NT2/D1 (cell line): ENCODE data around the gene SINHCAF.

Experiments used
- SUZ12 ChIP-seq: IDR thresholded peaks from 2 replicates; pipeline ENCODE4 v1.6.1; 2011; ENCODE audit not compliant: insufficient read length, insufficient read depth; ENCODE audit errors: extremely low read depth
- YY1 ChIP-seq: IDR thresholded peaks from 2 replicates; pipeline ENCODE4 v1.6.1; 2011; ENCODE audit not compliant: insufficient read length, insufficient read depth
- ZNF274 ChIP-seq: IDR thresholded peaks from 2 replicates; pipeline ENCODE4 v1.6.1; 2011; ENCODE audit warnings: mild to moderate bottlenecking, low read depth, low read length

GRCh38 chr12:31263661-31264060 is 62.3 kb downstream of the SINHCAF start:
- TF ChIP-seq YY1 (no peak), ZNF274 (no peak), SUZ12 (no peak)
